ENCODE results near the gene MRPL52.

Gene MRPL52

GRCh38 chr14:22870811-22871223, 41.1 kb downstream of the MRPL52 start:
- peaks cover 15 to 34% of the 10 kb centered on the region in 2 donors for H3K4me1 Mint-ChIP-seq
- no peak for DNase-seq
- peak overlapping the region; percentile 96 for H3K27ac Mint-ChIP-seq
- H3K27me3 Mint-ChIP-seq, result no peaks in the 10 kb centered on the region
- H3K4me3 Mint-ChIP-seq, result peak overlapping the region; percentile 90 to 91
- H3K36me3 Mint-ChIP-seq, result peaks cover 19 to 20% of the 10 kb centered on the region in 2 donors
- no peaks in the 10 kb centered on the region for H3K9me3 Mint-ChIP-seq
- peak; percentile 70 to 73 for ATAC-seq (replicated peaks)

GRCh38 chr14:22871224-22872032, 41.7 kb downstream of the MRPL52 start, which contains the start of gene LRP10:
Gene LRP10, plus strand, starts transcription at chr14:22871740. Its CDS starts 564 bp downstream, at chr14:22872304.
- H3K4me1 Mint-ChIP-seq, result peaks cover 17 to 40% of the 10 kb centered on the region in 2 donors

GRCh38 chr14:22872033-22872832, 42.5 kb downstream of the MRPL52 start:
- Mint-ChIP-seq H3K9me3 (no peaks in the 10 kb centered on the region), H3K27ac (peak overlapping the region; percentile 96), H3K4me1 (peaks cover 16 to 41% of the 10 kb centered on the region in 2 donors), H3K27me3 (no peaks in the 10 kb centered on the region), H3K4me3 (peak overlapping the region; percentile 90 to 91), H3K36me3 (peaks cover 27 to 29% of the 10 kb centered on the region in 2 donors)
- ATAC-seq (replicated peaks), result peak; percentile 35 to 38
- peak; percentile 53 for DNase-seq

More at GRCh38 chr14:22871224-22872032, 41.7 kb downstream of the MRPL52 start, which contains the start of gene LRP10:
- Mint-ChIP-seq H3K9me3 (no peaks in the 10 kb centered on the region), H3K27me3 (no peaks in the 10 kb centered on the region), H3K4me3 (peak within 1 kb of the TSS; percentile 90 to 91), H3K36me3 (peaks cover 23 to 25% of the 10 kb centered on the region in 2 donors), H3K27ac (peak within 1 kb of the TSS; percentile 96)
- ATAC-seq (replicated peaks) (peak; percentile 86 to 89), DNase-seq (peak; percentile 90)

- DNase-seq (no peak), ATAC-seq (replicated peaks) (no peak)
- Mint-ChIP-seq H3K9me3 (no peaks in the 10 kb centered on the region), H3K36me3 (peaks cover 33 to 36% of the 10 kb centered on the region in 2 donors), H3K27ac (peak overlapping the region; percentile 93), H3K27me3 (no peaks in the 10 kb centered on the region), H3K4me1 (peaks cover 16 to 41% of the 10 kb centered on the region in 2 donors), H3K4me3 (peak overlapping the region; percentile 90 to 91)
Observed at GRCh38 chr14:22872833-22873520, 43.3 kb downstream of the MRPL52 start.

- DNase-seq (no peak), ATAC-seq (replicated peaks) (no peak)
- peaks cover 45 to 56% of the 10 kb centered on the region in 2 donors for H3K36me3 Mint-ChIP-seq
- peaks cover 23 to 39% of the 10 kb centered on the region in 2 donors for H3K4me1 Mint-ChIP-seq
- H3K27me3 Mint-ChIP-seq, result no peaks in the 10 kb centered on the region
- no peaks in the 10 kb centered on the region for H3K9me3 Mint-ChIP-seq
- no peak overlapping the region for H3K4me3 Mint-ChIP-seq
- H3K27ac Mint-ChIP-seq, result peak overlapping the region; percentile 75
Observed at GRCh38 chr14:22875003-22875747, 45.5 kb downstream of the MRPL52 start.

- peak overlapping the region; percentile 75 for H3K27ac Mint-ChIP-seq
- H3K27me3 Mint-ChIP-seq, result no peaks in the 10 kb centered on the region
- H3K9me3 Mint-ChIP-seq, result no peaks in the 10 kb centered on the region
- H3K4me1 Mint-ChIP-seq, result peaks cover 21 to 36% of the 10 kb centered on the region in 2 donors
- no peak for ATAC-seq (replicated peaks)
- peaks cover 45 to 56% of the 10 kb centered on the region in 2 donors for H3K36me3 Mint-ChIP-seq
- DNase-seq, result no peak
- H3K4me3 Mint-ChIP-seq, result no peak overlapping the region
Observed at GRCh38 chr14:22875748-22876319, 46.1 kb downstream of the MRPL52 start.

GRCh38 chr14:22877000-22877501, 47.4 kb downstream of the MRPL52 start:
- peaks cover 24 to 41% of the 10 kb centered on the region in 2 donors for H3K4me1 Mint-ChIP-seq
- ATAC-seq (replicated peaks), result no peak
- DNase-seq, result no peak
- no peaks in the 10 kb centered on the region for H3K9me3 Mint-ChIP-seq
- H3K36me3 Mint-ChIP-seq, result peaks cover 45 to 56% of the 10 kb centered on the region in 2 donors
- no peaks in the 10 kb centered on the region for H3K27me3 Mint-ChIP-seq
- H3K27ac Mint-ChIP-seq, result no peak overlapping the region
- H3K4me3 Mint-ChIP-seq, result no peak overlapping the region

GRCh38 chr14:22878271-22879246, 48.9 kb downstream of the MRPL52 start:
- DNase-seq, result no peak
- no peak for ATAC-seq (replicated peaks)
- no peaks in the 10 kb centered on the region for H3K9me3 Mint-ChIP-seq
- H3K4me3 Mint-ChIP-seq, result no peak overlapping the region
- no peaks in the 10 kb centered on the region for H3K27me3 Mint-ChIP-seq
- peak overlapping the region; percentile 60 for H3K27ac Mint-ChIP-seq
- peaks cover 28 to 44% of the 10 kb centered on the region in 2 donors for H3K4me1 Mint-ChIP-seq
- peaks cover 37 to 50% of the 10 kb centered on the region in 2 donors for H3K36me3 Mint-ChIP-seq

- ATAC-seq (replicated peaks) (no peak), DNase-seq (no peak)
- H3K4me3 Mint-ChIP-seq, result no peak overlapping the region
- peaks cover 49 to 52% of the 10 kb centered on the region in 2 donors for H3K4me1 Mint-ChIP-seq
- no peaks in the 10 kb centered on the region for H3K27me3 Mint-ChIP-seq
- no peaks in the 10 kb centered on the region for H3K9me3 Mint-ChIP-seq
- peak overlapping the region; percentile 0 for H3K27ac Mint-ChIP-seq
- H3K36me3 Mint-ChIP-seq, result peaks cover 20 to 32% of the 10 kb centered on the region in 2 donors
Observed at GRCh38 chr14:22882064-22882463, 52.4 kb downstream of the MRPL52 start.

GRCh38 chr14:22882529-22883172, 53.0 kb downstream of the MRPL52 start:
- Mint-ChIP-seq H3K27me3 (no peaks in the 10 kb centered on the region), H3K27ac (peak overlapping the region; percentile 9), H3K36me3 (peaks cover 14 to 26% of the 10 kb centered on the region in 2 donors), H3K4me3 (peak overlapping the region in 1 of 2 donors; percentile 55), H3K4me1 (peaks cover 55 to 58% of the 10 kb centered on the region in 2 donors), H3K9me3 (no peaks in the 10 kb centered on the region)
- no peak for DNase-seq
- ATAC-seq (replicated peaks), result peak; percentile 12 to 26

GRCh38 chr14:22883173-22883976, 53.7 kb downstream of the MRPL52 start, which contains the start of gene REM2:
Gene REM2, plus strand, starts transcription at chr14:22883222. Its CDS starts 66 bp downstream, at chr14:22883288.
- H3K27me3 Mint-ChIP-seq, result no peaks in the 10 kb centered on the region
- no peaks in the 10 kb centered on the region for H3K9me3 Mint-ChIP-seq
- H3K27ac Mint-ChIP-seq, result peak within 1 kb of the TSS; percentile 53
- H3K4me1 Mint-ChIP-seq, result peaks cover 57 to 65% of the 10 kb centered on the region in 2 donors
- DNase-seq (no peak), ATAC-seq (replicated peaks) (no peak)
- H3K4me3 Mint-ChIP-seq, result peak within 1 kb of the TSS; percentile 38 to 55
- peaks cover 8 to 19% of the 10 kb centered on the region in 2 donors for H3K36me3 Mint-ChIP-seq

All from stimulated activated naive B cell treated with anti-CD40 and anti-IgM and Interleukin-4, amounts not matched to agents 10 μg/mL and 1 μg/mL and 100 μg/mL, for 72 hours (primary cell).